SK-N-SH treated with all-trans-retinoic acid at 6 μM for 48 hours (cell line): ENCODE results near the gene NT5C3A.

Experiments
- ARNTL ChIP-seq: fragments of 450-650 bp; formaldehyde crosslinking; IDR thresholded peaks from 2 replicates; pipeline ENCODE4 v1.5.0; 2020; ENCODE audit warnings: low read depth, mild to moderate bottlenecking, moderate library complexity, borderline replicate concordance
- ESRRG ChIP-seq: fragments of 250-450 bp; sonication (Bioruptor Pico); IDR thresholded peaks from 2 replicates; pipeline ENCODE4 v1.6.1; 2021; ENCODE audit warnings: mild to moderate bottlenecking
- PATZ1 ChIP-seq: fragments of 250-450 bp; sonication (Bioruptor Pico); IDR thresholded peaks from 2 replicates; pipeline ENCODE4 v1.8.0; 2020; ENCODE audit warnings: mild to moderate bottlenecking, moderate library complexity, borderline replicate concordance

- TF ChIP-seq ESRRG (CRISPR knock-in tag) = no peak
- no peak for TF ChIP-seq ARNTL (CRISPR knock-in tag)
- TF ChIP-seq PATZ1 (CRISPR knock-in tag) = no peak
Observed at GRCh38 chr7:33111614-33112013, 49.0 kb upstream of the NT5C3A start.
